A549 treated with Hydrocortisone at 1 μM for 4 hours (cell line): ENCODE data around the gene NEUROG2. TPM values are rescaled to one million over a fixed set of nuclear protein-coding genes. Genes with fewer than 3 reads are reported as not detected.

Experiments
- total RNA-seq: library from RNA; stranded (reverse); fragments of 200-300 nt; extraction: Qiagen RNA extraction; gene quantifications from 5 replicates; pipeline ENCODE4 v1.2.3, GENCODE V29; 2022

The NEUROG2 gene
- total RNA-seq: 0.05 to 0.06 TPM in 2 of 5 replicates, not detected in the others

DNA sequence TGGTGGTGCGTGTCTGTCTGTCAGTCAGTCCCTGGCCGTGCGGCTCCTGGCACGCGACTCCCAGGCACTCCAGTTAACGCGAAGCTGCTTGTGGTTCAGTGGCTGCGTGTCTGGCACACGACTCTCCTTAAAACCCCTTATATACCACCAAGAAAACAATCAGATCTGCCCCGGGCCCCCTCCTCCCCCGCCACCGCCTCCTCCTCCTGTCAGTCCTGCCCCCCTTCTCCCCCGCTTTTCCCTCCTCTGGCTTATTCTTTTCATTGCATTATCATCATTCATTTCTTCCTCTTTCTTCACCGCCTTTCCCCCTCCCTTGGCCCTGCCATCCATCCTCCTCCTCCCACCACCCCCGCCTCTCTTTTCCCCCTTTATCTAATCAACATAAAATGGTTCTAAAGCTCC, at the start of gene NEUROG2:
TSS of gene NEUROG2 (minus strand) at position 115 of the 405 bp plus-strand sequence. CDS start 705 bp downstream, outside the sequence.

Other genes with a start within 250 kb of the NEUROG2 start
- 3.1 to 5.1 TPM (median 4.0 TPM) in 5 replicates for gene TIFA, start 230.3 kb downstream of the NEUROG2 start, total RNA-seq
- gene ALPK1, start 218.8 kb downstream of the NEUROG2 start, total RNA-seq: 1.7 to 2.2 TPM (median 2.1 TPM) in 5 replicates
- 2.5 to 3.6 TPM (median 3.1 TPM) in 5 replicates for gene ZGRF1, start 120.7 kb upstream of the NEUROG2 start, total RNA-seq
- 23.0 to 37.6 TPM (median 25.0 TPM) in 5 replicates for gene LARP7, start 121.0 kb upstream of the NEUROG2 start, total RNA-seq